Activated T-helper 1 cell treated with anti-CD3 and anti-CD28 coated beads, Interleukin-12 subunit alpha, Interleukin-12 subunit beta, Interleukin-2, Interleukin-4 antibody, amounts not matched to agents 30 ng/mL and 10 ng/mL and 1 ng/mL, durations not matched to agents 14 hours and 24 hours and 36 hours (primary cell): Measurements from ENCODE around the gene ARL4A. TPM values are rescaled to one million over a fixed set of nuclear protein-coding genes. Genes with fewer than 3 reads are reported as not detected.

ENCODE experiments used
- total RNA-seq: library from RNA; stranded (reverse); gene quantifications from 2 replicates; pipeline ENCODE4 v1.2.3, GENCODE V29; 2022

The ARL4A gene
- total RNA-seq, 1 donor from 2014 or later = 10.2 TPM

Other genes with a start within 250 kb of the ARL4A start
- not detected in 2 replicates for gene SCIN, start 116.9 kb upstream of the ARL4A start, total RNA-seq